PC-9 (cell line): ENCODE results near the gene NANOS1. TPM values are rescaled to one million over a fixed set of nuclear protein-coding genes. Genes with fewer than 3 reads are reported as not detected.
"Not testable (repeated sequence)": the region's sequence is repeated elsewhere in the genome, so short reads cannot be mapped to it uniquely, and the experiment has no call there.

Source experiments
- BruUV-seq: library from RNA; stranded (reverse); fragments of 400-500 nt; replicated peaks from 2 replicates; lab custom pipeline; 2021; lab: Mats Ljungman, UMichigan
- CTCF ChIA-PET: fragments of 300-600 bp; sonication (Branson Sonifier 250); formaldehyde crosslinking; loops from one replicate; lab custom pipeline; 2022; ENCODE audit warnings: antibody characterized with exemption; lab: Charles Lee
- POLR2A ChIA-PET: fragments of 300-600 bp; sonication (Branson Sonifier 250); formaldehyde crosslinking; loops from one replicate; lab custom pipeline; 2022; ENCODE audit warnings: antibody characterized with exemption; ENCODE audit not compliant: unreplicated experiment; lab: Charles Lee
- DNase-seq, 2 experiments: peaks; one replicate each; pipeline versions ENCODE4 v3.0.0 to v3.0.0-alpha.2; 2015 to 2022; ENCODE audit warnings: mixed read lengths in 1 of 2
- H2AFZ ChIP-seq: fragments of 200-600 bp; sonication (generic); 2 replicates; pipeline ENCODE4 v1.8.1; 2017; ENCODE audit warnings: antibody characterized with exemption
- H3F3A ChIP-seq: fragments of 200-600 bp; sonication (generic); 2 replicates; pipeline ENCODE4 v1.8.1; 2017; ENCODE audit warnings: antibody characterized with exemption, mild to moderate bottlenecking, low read depth; ENCODE audit not compliant: insufficient read depth
- H3K27ac ChIP-seq: fragments of 200-600 bp; sonication (generic); 2 replicates; pipeline ENCODE4 v1.6.1; 2016; ENCODE audit warnings: mixed run types
- H3K27me3 ChIP-seq: fragments of 200-600 bp; sonication (generic); 2 replicates; pipeline ENCODE4 v1.6.1; 2016; ENCODE audit warnings: low read depth, mixed run types; ENCODE audit not compliant: insufficient read depth
- H3K36me3 ChIP-seq: fragments of 200-600 bp; sonication (generic); 2 replicates; pipeline ENCODE4 v1.6.1; 2016; ENCODE audit warnings: low read depth, mixed run types
- H3K4me1 ChIP-seq: fragments of 200-600 bp; sonication (generic); replicated peaks from 2 replicates; pipeline ENCODE4 v1.6.1; 2016; ENCODE audit warnings: mixed run types; ENCODE audit not compliant: insufficient read depth
- H3K4me2 ChIP-seq: fragments of 200-600 bp; sonication (generic); 2 replicates; pipeline ENCODE4 v1.6.1; 2017; ENCODE audit warnings: mixed run types
- H3K4me3 ChIP-seq: fragments of 200-600 bp; sonication (generic); 2 replicates; pipeline ENCODE4 v1.6.1; 2016; ENCODE audit warnings: mixed run types
- H3K79me2 ChIP-seq: fragments of 200-600 bp; sonication (generic); 2 replicates; pipeline ENCODE4 v1.6.1; 2017; ENCODE audit warnings: low read depth, mixed run types
- H3K9me2 ChIP-seq: fragments of 200-600 bp; sonication (generic); 2 replicates; pipeline ENCODE4 v1.8.1; 2017; ENCODE audit warnings: mild to moderate bottlenecking; ENCODE audit not compliant: insufficient read depth
- H3K9me3 ChIP-seq: fragments of 200-600 bp; sonication (generic); 2 replicates; pipeline ENCODE4 v1.8.1; 2016; ENCODE audit warnings: low read depth; ENCODE audit not compliant: insufficient read depth
- H4K20me1 ChIP-seq: fragments of 200-600 bp; sonication (generic); 2 replicates; pipeline ENCODE4 v1.8.1; 2017; ENCODE audit not compliant: insufficient read depth
- EZH2 ChIP-seq: fragments of 200-600 bp; sonication (generic); IDR thresholded peaks from 2 replicates; pipeline ENCODE4 v1.8.0; 2017; ENCODE audit warnings: antibody characterized with exemption, low read depth
- intact Hi-C: fragments of 100-400 bp; cut with micrococcal nuclease; formaldehyde crosslinking; loops from one replicate; pipeline ENCODE4 v1.10.0; 2022; ENCODE audit not compliant: unreplicated experiment
- total RNA-seq: library from RNA; stranded (reverse); gene quantifications from 2 replicates; pipeline ENCODE4 v1.2.3, GENCODE V29; 2021
- TF ChIP-seq, protein P1 (sequence below): fragments of 200-600 bp; sonication (generic); conservative IDR thresholded peaks from 2 replicates; pipeline ENCODE4 v1.6.1; 2017; ENCODE audit warnings: mixed run types, antibody characterized with exemption, mild to moderate bottlenecking, moderate library complexity

The NANOS1 gene
- total RNA-seq, 1 experiment from 2014 or later = 7.2 TPM

DNA sequence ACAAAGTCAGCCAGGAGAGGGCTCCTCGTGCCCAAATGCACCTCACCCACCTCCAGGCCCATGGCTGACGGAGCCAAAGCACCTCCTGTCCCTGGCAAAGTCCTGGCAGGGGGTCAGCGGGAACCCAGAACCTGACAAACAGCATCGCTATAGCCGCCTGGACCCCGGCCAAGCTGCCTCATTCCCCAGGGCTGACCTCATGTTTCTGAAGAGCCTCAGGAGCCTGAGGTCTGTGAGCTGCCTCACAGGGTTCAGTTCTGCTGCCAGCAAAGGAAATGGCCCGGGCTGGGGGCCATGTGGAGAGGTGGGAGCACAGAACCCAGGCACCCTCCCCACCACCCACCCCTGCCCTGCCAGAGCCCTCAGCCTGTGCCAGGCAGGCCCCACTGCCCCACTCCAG lies 4.2 kb upstream of the NANOS1 start:
- DNase-seq = peak; percentile 85 to 88
- intact Hi-C loops = loop anchor here (1.0 to 5.0 kb wide), 5 partner anchors 19 to 268 kb away; no protein-coding TSS in a partner anchor
- Histone ChIP-seq H3K9me3 (no peaks in the 10 kb centered on the region), H4K20me1 (no peaks in the 10 kb centered on the region), H3K36me3 (no peaks in the 10 kb centered on the region), H2AFZ (no peak overlapping the region), H3K4me3 (peak overlapping the region; percentile 16; the same call in 1 of the 2 replicates), H3K27me3 (no peaks in the 10 kb centered on the region), H3K9me2 (no peaks in the 10 kb centered on the region), H3K27ac (peak overlapping the region; percentile 78), H3K4me1 (peaks cover 65% of the 10 kb centered on the region), H3K4me2 (peak overlapping the region; percentile 82), H3F3A (peaks cover 32% of the 10 kb centered on the region), H3K79me2 (no peaks in the 10 kb centered on the region)
- no TSS peak for BruUV-seq
- ChIA-PET POLR2A (interaction anchor here (0.5 to 0.7 kb wide), 3 partner anchors 111 to 414 kb away, joined by 3 to 4 read pairs (median 4); no protein-coding TSS in a partner anchor), CTCF (no interaction called here)
- no peak for TF ChIP-seq EZH2
- TF ChIP-seq, protein P1, sequence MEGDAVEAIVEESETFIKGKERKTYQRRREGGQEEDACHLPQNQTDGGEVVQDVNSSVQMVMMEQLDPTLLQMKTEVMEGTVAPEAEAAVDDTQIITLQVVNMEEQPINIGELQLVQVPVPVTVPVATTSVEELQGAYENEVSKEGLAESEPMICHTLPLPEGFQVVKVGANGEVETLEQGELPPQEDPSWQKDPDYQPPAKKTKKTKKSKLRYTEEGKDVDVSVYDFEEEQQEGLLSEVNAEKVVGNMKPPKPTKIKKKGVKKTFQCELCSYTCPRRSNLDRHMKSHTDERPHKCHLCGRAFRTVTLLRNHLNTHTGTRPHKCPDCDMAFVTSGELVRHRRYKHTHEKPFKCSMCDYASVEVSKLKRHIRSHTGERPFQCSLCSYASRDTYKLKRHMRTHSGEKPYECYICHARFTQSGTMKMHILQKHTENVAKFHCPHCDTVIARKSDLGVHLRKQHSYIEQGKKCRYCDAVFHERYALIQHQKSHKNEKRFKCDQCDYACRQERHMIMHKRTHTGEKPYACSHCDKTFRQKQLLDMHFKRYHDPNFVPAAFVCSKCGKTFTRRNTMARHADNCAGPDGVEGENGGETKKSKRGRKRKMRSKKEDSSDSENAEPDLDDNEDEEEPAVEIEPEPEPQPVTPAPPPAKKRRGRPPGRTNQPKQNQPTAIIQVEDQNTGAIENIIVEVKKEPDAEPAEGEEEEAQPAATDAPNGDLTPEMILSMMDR = no peak

DNA sequence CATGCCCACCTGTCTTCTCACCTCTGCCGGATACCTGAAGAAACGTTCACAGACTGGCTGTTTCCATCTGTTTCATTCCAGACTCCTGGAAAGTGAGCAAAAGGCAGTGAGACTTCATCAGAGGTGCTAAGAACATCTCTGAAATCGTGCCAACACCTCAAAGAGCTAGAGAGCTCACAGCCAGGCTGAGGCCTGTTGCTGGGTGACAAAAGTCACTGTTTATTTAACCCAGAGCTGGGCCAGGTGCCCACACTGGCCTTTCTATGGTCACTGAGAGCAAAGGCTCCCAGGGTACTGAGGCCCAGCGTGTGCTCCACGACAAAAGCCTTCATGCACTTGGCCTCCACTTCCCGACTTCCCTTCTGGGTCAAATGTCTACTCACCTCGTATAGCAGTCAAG lies 3.7 kb upstream of the NANOS1 start:
- POLR2A ChIA-PET = interaction anchor here (0.6 to 0.7 kb wide), 3 partner anchors 66 to 415 kb away, joined by 3 to 4 read pairs (median 4); no protein-coding TSS in a partner anchor
- Histone ChIP-seq H3F3A (peaks cover 32% of the 10 kb centered on the region), H2AFZ (no peak overlapping the region), H3K79me2 (peaks cover 2% of the 10 kb centered on the region), H3K4me1 (peaks cover 61% of the 10 kb centered on the region), H3K4me2 (peak overlapping the region; percentile 82), H3K27me3 (no peaks in the 10 kb centered on the region), H4K20me1 (no peaks in the 10 kb centered on the region; the same call in 1 of the 2 replicates), H3K4me3 (peak overlapping the region; percentile 16; the same call in 1 of the 2 replicates), H3K27ac (peak overlapping the region; percentile 78), H3K9me2 (no peaks in the 10 kb centered on the region), H3K9me3 (no peaks in the 10 kb centered on the region), H3K36me3 (no peaks in the 10 kb centered on the region)
- BruUV-seq = no TSS peak
- intact Hi-C loops = loop anchor here (1.0 to 5.0 kb wide), 5 partner anchors 19 to 268 kb away; no protein-coding TSS in a partner anchor
- peak; percentile 43 to 67 for DNase-seq
- CTCF ChIA-PET = no interaction called here
- TF ChIP-seq EZH2 = no peak
- TF ChIP-seq, protein P1 = no peak

DNA sequence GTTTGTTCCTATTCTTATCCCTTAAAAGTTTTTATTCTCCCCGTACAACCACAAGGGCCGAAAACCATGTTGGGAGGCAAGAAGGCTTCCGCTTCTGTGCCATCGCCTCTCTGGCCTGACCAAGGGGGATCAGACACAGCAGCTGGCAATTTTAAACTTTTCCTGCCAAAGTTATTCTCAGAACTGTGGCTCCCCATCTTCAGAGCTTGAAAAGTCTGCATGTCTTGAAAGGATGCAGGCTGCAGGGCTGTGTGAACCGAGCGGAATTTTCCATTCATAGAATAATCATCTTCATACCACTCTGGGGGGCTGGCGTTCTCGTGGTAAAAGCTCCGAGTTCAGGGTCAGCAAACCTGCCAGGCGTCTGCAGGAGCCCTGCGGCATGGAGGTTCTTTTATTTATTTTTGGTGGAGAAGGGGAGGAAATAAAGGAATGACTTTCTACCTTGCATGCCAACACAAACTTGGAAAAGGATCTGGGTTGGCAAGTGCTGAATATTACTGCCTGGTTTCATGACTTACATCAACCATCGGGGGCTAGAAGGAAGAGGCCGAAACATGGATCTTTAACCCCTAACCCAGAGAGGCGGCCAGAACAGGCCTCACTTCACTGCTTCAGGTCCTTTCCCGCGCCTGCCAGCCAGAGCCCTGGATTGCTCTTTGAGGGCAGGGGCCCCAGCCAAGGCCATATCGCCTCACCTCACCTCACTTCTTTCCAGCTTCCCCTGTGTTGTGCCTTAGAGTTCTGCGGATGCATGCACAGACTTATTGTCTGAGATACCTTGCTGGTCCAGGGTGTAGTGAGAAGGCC lies 3.0 kb upstream of the NANOS1 start:
- ChIA-PET CTCF (no interaction called here), POLR2A (interaction anchor here (0.6 kb wide), 1 partner anchor 67 kb away, joined by 3 read pairs; no protein-coding TSS in a partner anchor)
- H3K9me3 ChIP-seq = no peaks in the 10 kb centered on the region

DNA sequence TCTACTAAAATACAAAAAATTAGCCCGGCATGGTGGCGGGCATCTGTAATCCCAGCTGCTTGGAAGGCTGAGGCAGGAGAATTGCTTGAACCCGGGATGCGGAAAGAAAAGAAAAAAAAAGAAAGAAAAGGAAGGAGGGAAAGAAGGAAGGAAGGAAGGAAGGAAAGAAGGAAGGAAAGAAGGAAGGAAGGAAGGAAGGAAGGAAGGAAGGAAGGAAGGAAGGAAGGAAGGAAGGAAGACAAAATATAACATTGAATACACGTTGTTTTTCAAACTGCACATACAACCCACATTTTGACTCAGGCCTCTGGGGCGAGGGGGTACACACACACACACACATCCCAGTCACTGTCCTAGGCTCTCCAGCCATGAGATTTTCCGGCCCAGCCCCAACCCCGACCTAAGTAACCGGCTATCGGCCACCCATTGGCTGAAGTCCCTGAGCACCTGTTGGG lies 1.0 kb upstream of the NANOS1 start:
- H4K20me1 ChIP-seq = peaks cover 18% of the 10 kb centered on the region
- intact Hi-C loops = loop anchor here (5.0 kb wide), 2 partner anchors 231 to 271 kb away; no protein-coding TSS in a partner anchor
- H3K27ac ChIP-seq, DNase-seq, H3K4me2 ChIP-seq, H3K4me3 ChIP-seq, H3K36me3 ChIP-seq, H3K27me3 ChIP-seq, H3K9me3 ChIP-seq, H3K9me2 ChIP-seq, CTCF ChIA-PET, POLR2A ChIA-PET, BruUV-seq, H2AFZ ChIP-seq: not testable (repeated sequence)
- H3K4me1 ChIP-seq = peaks cover 51% of the 10 kb centered on the region
- H3F3A ChIP-seq = peaks cover 33% of the 10 kb centered on the region
- peaks cover 24% of the 10 kb centered on the region for H3K79me2 ChIP-seq

More for the DNA sequence above, 3.0 kb upstream of the NANOS1 start:
- no peak for DNase-seq
- H3K36me3 ChIP-seq = no peaks in the 10 kb centered on the region
- H3K27me3 ChIP-seq = no peaks in the 10 kb centered on the region
- BruUV-seq = no TSS peak
- H2AFZ ChIP-seq = no peak overlapping the region
- H3K4me3 ChIP-seq = no peak overlapping the region
- no peak for TF ChIP-seq EZH2
- TF ChIP-seq, protein P1 = no peak
- H3K79me2 ChIP-seq = peaks cover 9% of the 10 kb centered on the region
- peaks cover 34% of the 10 kb centered on the region for H3F3A ChIP-seq
- H3K4me2 ChIP-seq = peak overlapping the region; percentile 82
- intact Hi-C loops = loop anchor here (5.0 kb wide), 2 partner anchors 229 to 269 kb away; no protein-coding TSS in a partner anchor
- peaks cover 54% of the 10 kb centered on the region for H3K4me1 ChIP-seq
- H3K9me2 ChIP-seq = no peaks in the 10 kb centered on the region
- H4K20me1 ChIP-seq = peaks cover 6% of the 10 kb centered on the region
- peak overlapping the region; percentile 78; the same call in 1 of the 2 replicates for H3K27ac ChIP-seq
